ENCODE data around the gene SEC11A.

The SEC11A gene

DNA sequence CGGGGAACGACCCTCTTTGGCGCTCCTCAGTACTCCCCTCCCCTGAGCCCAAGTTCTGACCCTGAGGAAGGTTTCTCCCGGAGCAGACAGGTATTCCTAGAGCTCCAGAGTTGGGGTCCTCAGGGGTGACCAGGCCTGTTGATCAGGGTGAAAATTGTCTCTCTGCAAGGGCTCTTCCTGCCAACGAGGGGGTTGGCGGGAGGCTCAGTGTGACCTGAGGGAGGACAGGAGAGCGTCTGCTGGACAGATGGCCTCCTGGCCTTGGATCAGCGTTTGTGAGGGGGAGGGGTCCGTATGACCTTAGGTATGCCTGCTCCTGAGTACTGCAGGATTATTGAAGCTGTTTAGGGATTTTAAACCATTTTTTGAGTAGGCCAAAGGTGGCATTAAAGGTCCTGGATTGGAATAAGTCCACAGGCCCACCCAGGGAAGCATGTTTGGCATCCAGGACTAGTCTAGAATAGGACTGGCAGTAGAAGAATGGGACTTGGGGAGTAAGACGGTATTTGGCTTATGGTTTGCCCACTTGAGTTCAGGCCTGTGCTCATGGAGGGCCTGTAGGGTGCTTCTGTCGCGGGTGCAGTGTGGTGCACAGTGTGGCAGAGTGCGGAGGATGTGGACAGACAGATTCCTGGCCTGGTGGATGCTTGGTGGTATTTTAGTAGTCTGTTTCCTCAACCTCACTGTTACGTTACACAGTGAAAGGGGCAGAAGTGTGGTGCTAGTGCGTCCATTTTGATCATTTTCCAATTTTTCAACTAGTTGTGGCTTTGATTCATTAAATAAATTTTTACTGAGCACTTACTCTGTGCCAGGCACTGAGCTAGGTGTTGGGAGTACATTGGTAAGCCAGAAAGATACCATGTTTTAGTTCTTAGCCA is 33.4 kb upstream of the SEC11A start:
- no peaks in the 10 kb centered on the region for H3K9me2 ChIP-seq (replicated peaks; ENCODE audit: insufficient read depth, low read length)
- no peaks in the 10 kb centered on the region; the same call in 1 of the 2 replicates for H3K36me3 ChIP-seq (replicated peaks; ENCODE audit: insufficient read depth, low read length)
- no peaks in the 10 kb centered on the region for H3K9me3 ChIP-seq (replicated peaks; ENCODE audit: insufficient read depth, low read length)
- peak overlapping the region; percentile 96 for H3K4me3 ChIP-seq (ENCODE audit: low read length)
- peak overlapping the region; percentile 74 for H3K9ac ChIP-seq (ENCODE audit: low read length)
- no peaks in the 10 kb centered on the region for H3K27me3 ChIP-seq (replicated peaks; ENCODE audit: insufficient read depth, low read length)
- 0 out of 2 replicates have a peak, but pooled peaks cover 10% of the 10 kb centered on the region for H3K4me1 ChIP-seq (ENCODE audit: low read length)
- H3K4me2 ChIP-seq (ENCODE audit: low read depth, low read length) = peak overlapping the region; percentile 84
- peaks cover 64% of the 10 kb centered on the region for H3K79me2 ChIP-seq (ENCODE audit: low read length)
- TF ChIP-seq EZH2 (optimal IDR thresholded peaks at IDR 0.05; ENCODE audit: low read depth, low read length) = no peak
- TF ChIP-seq, protein P1, sequence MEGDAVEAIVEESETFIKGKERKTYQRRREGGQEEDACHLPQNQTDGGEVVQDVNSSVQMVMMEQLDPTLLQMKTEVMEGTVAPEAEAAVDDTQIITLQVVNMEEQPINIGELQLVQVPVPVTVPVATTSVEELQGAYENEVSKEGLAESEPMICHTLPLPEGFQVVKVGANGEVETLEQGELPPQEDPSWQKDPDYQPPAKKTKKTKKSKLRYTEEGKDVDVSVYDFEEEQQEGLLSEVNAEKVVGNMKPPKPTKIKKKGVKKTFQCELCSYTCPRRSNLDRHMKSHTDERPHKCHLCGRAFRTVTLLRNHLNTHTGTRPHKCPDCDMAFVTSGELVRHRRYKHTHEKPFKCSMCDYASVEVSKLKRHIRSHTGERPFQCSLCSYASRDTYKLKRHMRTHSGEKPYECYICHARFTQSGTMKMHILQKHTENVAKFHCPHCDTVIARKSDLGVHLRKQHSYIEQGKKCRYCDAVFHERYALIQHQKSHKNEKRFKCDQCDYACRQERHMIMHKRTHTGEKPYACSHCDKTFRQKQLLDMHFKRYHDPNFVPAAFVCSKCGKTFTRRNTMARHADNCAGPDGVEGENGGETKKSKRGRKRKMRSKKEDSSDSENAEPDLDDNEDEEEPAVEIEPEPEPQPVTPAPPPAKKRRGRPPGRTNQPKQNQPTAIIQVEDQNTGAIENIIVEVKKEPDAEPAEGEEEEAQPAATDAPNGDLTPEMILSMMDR (IDR thresholded peaks at IDR 0.05; ENCODE audit: low read length) = 0 out of 2 replicates have a peak, but pooled peaks have one; percentile 5
- H2AFZ ChIP-seq (ENCODE audit: low read length) = no peak overlapping the region; the same call in 1 of the 2 replicates
- H3F3A ChIP-seq (ENCODE audit: insufficient read depth, low read length) = peaks cover 11% of the 10 kb centered on the region; the same call in 1 of the 2 replicates
- H3K27ac ChIP-seq (ENCODE audit: low read length) = peak overlapping the region; percentile 50; the same call in 1 of the 2 replicates
- DNase-seq = peak; percentile 33
- peaks cover 16% of the 10 kb centered on the region; the same call in 1 of the 2 replicates for H4K20me1 ChIP-seq (ENCODE audit: insufficient read depth, low read length)

DNA sequence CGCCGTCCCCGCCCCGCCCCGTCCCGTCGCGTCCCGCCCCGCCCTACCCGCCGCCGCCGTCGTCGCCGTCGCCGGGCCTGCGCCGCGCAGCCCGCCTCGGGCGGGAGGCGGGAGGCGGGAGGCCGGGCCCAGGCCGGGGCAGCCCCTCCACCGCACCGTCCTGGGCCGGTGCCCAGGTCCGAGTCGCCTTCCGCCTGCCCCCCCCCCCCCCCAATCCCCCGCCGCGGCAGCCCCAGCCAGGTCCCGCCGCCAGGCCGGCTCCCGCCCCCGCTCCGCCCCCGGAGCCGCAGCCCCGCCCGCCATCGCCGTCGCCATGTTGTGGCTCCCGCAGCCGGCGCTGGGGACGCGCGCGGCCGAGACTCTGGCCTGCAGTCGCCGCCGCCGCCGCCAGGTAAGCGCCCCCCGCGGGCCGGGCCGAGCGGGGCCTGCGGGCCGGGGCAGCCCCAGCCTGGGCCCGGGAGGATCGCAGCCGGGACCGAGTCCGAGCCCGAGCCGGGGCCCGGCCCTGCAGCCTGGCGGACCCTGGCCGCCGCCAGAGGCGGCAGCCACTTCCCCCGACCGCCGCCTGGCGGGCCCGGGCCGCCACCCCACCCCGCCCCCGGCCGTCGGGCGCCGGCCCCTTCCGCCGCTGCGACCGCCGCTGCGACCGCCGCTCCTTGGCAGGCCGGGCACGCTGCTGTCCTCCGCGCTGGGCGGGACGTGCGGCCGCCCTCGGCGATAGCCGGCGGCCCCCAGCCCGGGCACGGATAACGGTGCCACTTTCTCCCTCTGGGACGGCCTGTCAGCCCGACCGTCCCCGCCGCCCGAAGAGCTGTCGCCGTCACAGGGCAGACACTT is 32.6 kb upstream of the SEC11A start, which contains the start of gene ZNF592:
ZNF592 (plus strand) TSS at position 319 of the 837 bp plus-strand sequence. CDS start 34,084 bp downstream, outside the sequence.
- peak within 1 kb of the TSS; percentile 88 for H2AFZ ChIP-seq (ENCODE audit: low read length)
- peak; percentile 80 for DNase-seq
- H3K36me3 ChIP-seq (replicated peaks; ENCODE audit: insufficient read depth, low read length) = no peaks in the 10 kb centered on the region; the same call in 1 of the 2 replicates
- peak within 1 kb of the TSS; percentile 92 for H3K4me2 ChIP-seq (ENCODE audit: low read depth, low read length)
- no peak for TF ChIP-seq EZH2 (optimal IDR thresholded peaks at IDR 0.05; ENCODE audit: low read depth, low read length)
- no peak for TF ChIP-seq EZH2phosphoT487 (IDR thresholded peaks at IDR 0.05; ENCODE audit: low read length)
- H3K9me2 ChIP-seq (replicated peaks; ENCODE audit: insufficient read depth, low read length) = no peaks in the 10 kb centered on the region
- peaks cover 9% of the 10 kb centered on the region; the same call in 1 of the 2 replicates for H4K20me1 ChIP-seq (ENCODE audit: insufficient read depth, low read length)
- peak within 1 kb of the TSS; percentile 96 for H3K4me3 ChIP-seq (ENCODE audit: low read length)
- H3K27ac ChIP-seq (ENCODE audit: low read length) = peak within 1 kb of the TSS; percentile 94
- H3K9ac ChIP-seq (ENCODE audit: low read length) = peak within 1 kb of the TSS; percentile 93
- H3K9me3 ChIP-seq (replicated peaks; ENCODE audit: insufficient read depth, low read length) = no peaks in the 10 kb centered on the region
- 0 out of 2 replicates have a peak, but pooled peaks cover 10% of the 10 kb centered on the region for H3K4me1 ChIP-seq (ENCODE audit: low read length)
- peaks cover 11% of the 10 kb centered on the region; the same call in 1 of the 2 replicates for H3F3A ChIP-seq (ENCODE audit: insufficient read depth, low read length)
- H3K27me3 ChIP-seq (replicated peaks; ENCODE audit: insufficient read depth, low read length) = no peaks in the 10 kb centered on the region
- peaks cover 55% of the 10 kb centered on the region for H3K79me2 ChIP-seq (ENCODE audit: low read length)

DNA sequence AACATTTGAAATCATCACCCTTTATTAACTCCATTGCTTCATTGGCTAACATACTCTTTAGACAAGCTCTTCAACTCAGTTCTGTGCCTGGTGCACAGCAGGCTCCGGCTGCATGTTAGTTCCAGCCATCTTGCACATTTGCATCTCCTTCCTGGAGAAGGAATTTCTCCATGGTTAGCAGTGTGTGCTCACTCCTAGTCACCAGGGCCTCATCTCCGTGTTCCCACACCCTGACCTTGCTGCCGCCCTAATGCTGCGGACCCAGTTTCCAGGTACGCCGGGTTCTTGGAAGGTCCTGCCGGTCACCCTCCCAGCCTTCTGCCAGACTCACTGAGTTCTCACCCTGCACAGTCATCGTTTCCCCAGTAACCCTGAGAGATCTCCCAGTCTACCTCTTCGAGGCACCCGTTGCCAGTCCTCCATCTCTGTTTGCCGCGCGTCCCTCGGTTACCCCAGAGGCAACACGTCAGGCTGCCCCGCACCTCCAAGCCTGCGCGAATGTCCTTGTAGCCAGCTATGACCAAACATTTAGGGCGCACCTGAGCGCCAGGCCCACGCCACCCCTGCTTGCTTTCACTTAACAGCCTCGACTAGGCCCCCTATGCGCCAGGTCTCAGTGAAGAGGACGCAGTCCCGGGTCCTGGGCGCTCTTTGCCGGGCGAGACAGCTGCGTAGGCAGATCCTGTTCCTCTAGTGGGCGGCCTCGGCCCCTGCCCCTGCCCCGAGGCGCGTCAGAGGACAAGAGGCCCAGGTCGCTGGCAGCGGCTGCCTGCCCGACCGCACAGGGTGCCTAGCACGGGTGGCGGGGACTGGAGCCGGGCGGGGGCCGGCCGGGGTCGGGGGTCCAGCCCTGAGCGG is 31.7 kb upstream of the SEC11A start:
- peaks cover 5% of the 10 kb centered on the region; the same call in 1 of the 2 replicates for H4K20me1 ChIP-seq (ENCODE audit: insufficient read depth, low read length)
- DNase-seq = no peak
- no peaks in the 10 kb centered on the region for H3K27me3 ChIP-seq (replicated peaks; ENCODE audit: insufficient read depth, low read length)
- H3K4me2 ChIP-seq (ENCODE audit: low read depth, low read length) = peak overlapping the region; percentile 92
- H3K9me2 ChIP-seq (replicated peaks; ENCODE audit: insufficient read depth, low read length) = no peaks in the 10 kb centered on the region
- H3K9ac ChIP-seq (ENCODE audit: low read length) = peak overlapping the region; percentile 93
- H3K27ac ChIP-seq (ENCODE audit: low read length) = peak overlapping the region; percentile 94
- H3K4me3 ChIP-seq (ENCODE audit: low read length) = peak overlapping the region; percentile 94
- H3K9me3 ChIP-seq (replicated peaks; ENCODE audit: insufficient read depth, low read length) = no peaks in the 10 kb centered on the region
- H3K36me3 ChIP-seq (replicated peaks; ENCODE audit: insufficient read depth, low read length) = no peaks in the 10 kb centered on the region
- H3K79me2 ChIP-seq (ENCODE audit: low read length) = peaks cover 47% of the 10 kb centered on the region
- H3F3A ChIP-seq (ENCODE audit: insufficient read depth, low read length) = peaks cover 11% of the 10 kb centered on the region; the same call in 1 of the 2 replicates
- 0 out of 2 replicates have a peak, but pooled peaks cover 10% of the 10 kb centered on the region for H3K4me1 ChIP-seq (ENCODE audit: low read length)
- peak overlapping the region; percentile 88 for H2AFZ ChIP-seq (ENCODE audit: low read length)
- TF ChIP-seq, protein P1 (IDR thresholded peaks at IDR 0.05; ENCODE audit: low read length) = peak; percentile 15; the same call in 1 of the 2 replicates
- TF ChIP-seq EZH2 (optimal IDR thresholded peaks at IDR 0.05; ENCODE audit: low read depth, low read length) = no peak

Data from MM.1S (cell line).